ENCODE measurements around the gene MVB12B.

- TF ChIP-seq CTCF (IDR thresholded peaks at IDR 0.05) (no peak), POLR2A (IDR thresholded peaks at IDR 0.05) (no peak)
Measured at GRCh38 chr9:126485662-126486061, 159.0 kb downstream of the MVB12B start.

All from testis (tissue), 2 donors.